Activated effector memory CD4-positive, alpha-beta T cell treated with anti-CD3 and anti-CD28 coated beads, Interleukin-2, amount 50 U/mL, for 16 hours (primary cell): ENCODE results near the gene WNK1.

Source experiments
- DNase-seq: peaks from one replicate; pipeline ENCODE4 v3.0.0-alpha.2; 2020

WNK1 gene

GRCh38 chr12:870378-870777 is 118.0 kb downstream of the WNK1 start:
- no peak for DNase-seq

GRCh38 chr12:873954-874353 is 121.6 kb downstream of the WNK1 start:
- DNase-seq = no peak

- no peak for DNase-seq
Observed at GRCh38 chr12:879641-880040, 127.3 kb downstream of the WNK1 start.

GRCh38 chr12:880656-881055 is 128.3 kb downstream of the WNK1 start:
- DNase-seq = no peak

GRCh38 chr12:884746-885414 is 132.5 kb downstream of the WNK1 start:
- no peak for DNase-seq

- no peak for DNase-seq
Observed at GRCh38 chr12:885701-886100, 133.3 kb downstream of the WNK1 start.

GRCh38 chr12:886206-886605 is 133.8 kb downstream of the WNK1 start:
- DNase-seq = no peak

GRCh38 chr12:894226-894625 is 141.8 kb downstream of the WNK1 start:
- DNase-seq = no peak

GRCh38 chr12:896031-896430 is 143.7 kb downstream of the WNK1 start:
- no peak for DNase-seq

- no peak for DNase-seq
Observed at GRCh38 chr12:897386-897785, 145.0 kb downstream of the WNK1 start.

GRCh38 chr12:902581-902980 is 150.2 kb downstream of the WNK1 start:
- DNase-seq = no peak

GRCh38 chr12:903055-903454 is 150.7 kb downstream of the WNK1 start:
- no peak for DNase-seq

- DNase-seq = no peak
Observed at GRCh38 chr12:904010-904414, 151.6 kb downstream of the WNK1 start.

- no peak for DNase-seq
Observed at GRCh38 chr12:905261-906031, 153.1 kb downstream of the WNK1 start.

GRCh38 chr12:906062-906585 is 153.7 kb downstream of the WNK1 start:
- no peak for DNase-seq

- no peak for DNase-seq
Observed at GRCh38 chr12:907413-908185, 155.2 kb downstream of the WNK1 start.

GRCh38 chr12:909861-910260 is 157.5 kb downstream of the WNK1 start:
- no peak for DNase-seq

GRCh38 chr12:910416-910815 is 158.0 kb downstream of the WNK1 start:
- no peak for DNase-seq

- no peak for DNase-seq
Observed at GRCh38 chr12:911191-911826, 158.9 kb downstream of the WNK1 start.

GRCh38 chr12:912466-913235 is 160.3 kb downstream of the WNK1 start:
- DNase-seq = no peak

GRCh38 chr12:913919-914698 is 161.7 kb downstream of the WNK1 start:
- DNase-seq = no peak
